Measurements from ENCODE around the gene IGF2.

The IGF2 gene

GRCh38 chr11:2169626-2170570 lies 30.7 kb upstream of the IGF2 start:
- DNase-seq (ENCODE audit: low spot score) = no peak

GRCh38 chr11:2169005-2169378 lies 29.8 kb upstream of the IGF2 start:
- no peak for DNase-seq (ENCODE audit: low spot score)

- no peak for DNase-seq (ENCODE audit: low spot score)
Observed at GRCh38 chr11:2168286-2169004, 29.3 kb upstream of the IGF2 start.

- no peak for DNase-seq (ENCODE audit: low spot score)
Observed at GRCh38 chr11:2167141-2168045, 28.2 kb upstream of the IGF2 start.

GRCh38 chr11:2166091-2166851 lies 27.1 kb upstream of the IGF2 start:
- no peak for DNase-seq (ENCODE audit: low spot score)

- no peak for DNase-seq (ENCODE audit: low spot score)
Observed at GRCh38 chr11:2165571-2165970, 26.4 kb upstream of the IGF2 start.

GRCh38 chr11:2164861-2165555 lies 25.8 kb upstream of the IGF2 start:
- DNase-seq (ENCODE audit: low spot score) = no peak

- no peak for DNase-seq (ENCODE audit: low spot score)
Observed at GRCh38 chr11:2164081-2164480, 24.9 kb upstream of the IGF2 start.

- no peak for DNase-seq (ENCODE audit: low spot score)
Observed at GRCh38 chr11:2163428-2163978, 24.3 kb upstream of the IGF2 start.

- no peak for DNase-seq (ENCODE audit: low spot score)
Observed at GRCh38 chr11:2160736-2161259, 21.6 kb upstream of the IGF2 start, which contains the start of gene INS. TSS of gene INS (minus strand) at chr11:2161209. CDS start at chr11:2160971, 238 bp downstream.

GRCh38 chr11:2159536-2160413 lies 20.6 kb upstream of the IGF2 start:
- no peak for DNase-seq (ENCODE audit: low spot score)

- no peak for DNase-seq (ENCODE audit: low spot score)
Observed at GRCh38 chr11:2158966-2159365, 19.8 kb upstream of the IGF2 start.

GRCh38 chr11:2158296-2158737 lies 19.1 kb upstream of the IGF2 start:
- no peak for DNase-seq (ENCODE audit: low spot score)

GRCh38 chr11:2157294-2158040 lies 18.3 kb upstream of the IGF2 start:
- no peak for DNase-seq (ENCODE audit: low spot score)

- peak; percentile 51 for DNase-seq (ENCODE audit: low spot score)
Observed at GRCh38 chr11:2156416-2157182, 17.4 kb upstream of the IGF2 start.

- DNase-seq (ENCODE audit: low spot score) = no peak
Observed at GRCh38 chr11:2155511-2155910, 16.3 kb upstream of the IGF2 start.

- no peak for DNase-seq (ENCODE audit: low spot score)
Observed at GRCh38 chr11:2154889-2155288, 15.7 kb upstream of the IGF2 start.

- no peak for DNase-seq (ENCODE audit: low spot score)
Observed at GRCh38 chr11:2154195-2154585, 15.0 kb upstream of the IGF2 start.

All from RKO (cell line).